ENCODE measurements around the gene NOX5.

GRCh38 chr15:69076756-69077155 lies 62.3 kb downstream of the NOX5 start:
- TF ChIP-seq IRF3 (IDR thresholded peaks at IDR 0.05) (no peak), GABPA (IDR thresholded peaks at IDR 0.05; ENCODE audit: low read depth) (no peak), CTCF (IDR thresholded peaks at IDR 0.05 in 2 of 3, conservative IDR thresholded peaks at IDR 0.05 in 1 of 3; ENCODE audit: control insufficient read depth in 2 of 3, extremely low read depth in 1 of 3, insufficient read depth in 1 of 3, low read depth in 3 of 3, low read length in 3 of 3) (no peak), FOXM1 (IDR thresholded peaks at IDR 0.05; ENCODE audit: low read depth, low read length) (no peak), TAF1 (IDR thresholded peaks at IDR 0.05; ENCODE audit: borderline replicate concordance, low read depth, low read length) (no peak), HCFC1 (IDR thresholded peaks at IDR 0.05; ENCODE audit: low read length) (no peak), POLR2A (IDR thresholded peaks at IDR 0.05; ENCODE audit: low read depth, low read length) (no peak), ATF3 (IDR thresholded peaks at IDR 0.05; ENCODE audit: borderline replicate concordance, extremely low read depth, low read depth, low read length) (no peak)
- TF ChIP-seq, protein P1, sequence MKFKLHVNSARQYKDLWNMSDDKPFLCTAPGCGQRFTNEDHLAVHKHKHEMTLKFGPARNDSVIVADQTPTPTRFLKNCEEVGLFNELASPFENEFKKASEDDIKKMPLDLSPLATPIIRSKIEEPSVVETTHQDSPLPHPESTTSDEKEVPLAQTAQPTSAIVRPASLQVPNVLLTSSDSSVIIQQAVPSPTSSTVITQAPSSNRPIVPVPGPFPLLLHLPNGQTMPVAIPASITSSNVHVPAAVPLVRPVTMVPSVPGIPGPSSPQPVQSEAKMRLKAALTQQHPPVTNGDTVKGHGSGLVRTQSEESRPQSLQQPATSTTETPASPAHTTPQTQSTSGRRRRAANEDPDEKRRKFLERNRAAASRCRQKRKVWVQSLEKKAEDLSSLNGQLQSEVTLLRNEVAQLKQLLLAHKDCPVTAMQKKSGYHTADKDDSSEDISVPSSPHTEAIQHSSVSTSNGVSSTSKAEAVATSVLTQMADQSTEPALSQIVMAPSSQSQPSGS (IDR thresholded peaks at IDR 0.05; ENCODE audit: low read length), result no peak
- TF ChIP-seq, protein P2, sequence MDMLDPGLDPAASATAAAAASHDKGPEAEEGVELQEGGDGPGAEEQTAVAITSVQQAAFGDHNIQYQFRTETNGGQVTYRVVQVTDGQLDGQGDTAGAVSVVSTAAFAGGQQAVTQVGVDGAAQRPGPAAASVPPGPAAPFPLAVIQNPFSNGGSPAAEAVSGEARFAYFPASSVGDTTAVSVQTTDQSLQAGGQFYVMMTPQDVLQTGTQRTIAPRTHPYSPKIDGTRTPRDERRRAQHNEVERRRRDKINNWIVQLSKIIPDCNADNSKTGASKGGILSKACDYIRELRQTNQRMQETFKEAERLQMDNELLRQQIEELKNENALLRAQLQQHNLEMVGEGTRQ (IDR thresholded peaks at IDR 0.05; ENCODE audit: borderline replicate concordance, low read depth, low read length), result no peak
